NCI-H1436 (cell line): ENCODE data around the gene ACACB.

ENCODE experiments used
- DNase-seq: peaks from one replicate; lab custom pipeline; 2025; lab: John Stamatoyannopoulos, UW

Gene ACACB

GRCh38 chr12:109304485-109304884 lies 188.1 kb downstream of the ACACB start:
- DNase-seq: peak; percentile 81

- DNase-seq: no peak
Observed at GRCh38 chr12:109305547-109305946, 189.2 kb downstream of the ACACB start.

- DNase-seq: no peak
Observed at GRCh38 chr12:109307051-109307450, 190.7 kb downstream of the ACACB start.

GRCh38 chr12:109308534-109309380 lies 192.4 kb downstream of the ACACB start, which contains the start of gene FOXN4:
Gene FOXN4 (minus strand): TSS chr12:109309284. CDS start chr12:109308321, 963 bp downstream.
- DNase-seq: no peak

- no peak for DNase-seq
Observed at GRCh38 chr12:109309381-109310246, 193.2 kb downstream of the ACACB start.

GRCh38 chr12:109310247-109311125 lies 194.1 kb downstream of the ACACB start:
- peak; percentile 56 for DNase-seq
